GM18861 (cell line): Measurements from ENCODE around the gene KIAA1671.

ENCODE experiments used
- ATAC-seq: cut with Tn5 transposase; IDR thresholded peaks from one replicate; pipeline ENCODE4 v1.9.1; 2021; ENCODE audit not compliant: unreplicated experiment

The KIAA1671 gene

GRCh38 chr22:25109878-25110595 lies 157.5 kb downstream of the KIAA1671 start:
- ATAC-seq = no peak

GRCh38 chr22:25110596-25110845 lies 158.0 kb downstream of the KIAA1671 start:
- ATAC-seq = no peak

DNA sequence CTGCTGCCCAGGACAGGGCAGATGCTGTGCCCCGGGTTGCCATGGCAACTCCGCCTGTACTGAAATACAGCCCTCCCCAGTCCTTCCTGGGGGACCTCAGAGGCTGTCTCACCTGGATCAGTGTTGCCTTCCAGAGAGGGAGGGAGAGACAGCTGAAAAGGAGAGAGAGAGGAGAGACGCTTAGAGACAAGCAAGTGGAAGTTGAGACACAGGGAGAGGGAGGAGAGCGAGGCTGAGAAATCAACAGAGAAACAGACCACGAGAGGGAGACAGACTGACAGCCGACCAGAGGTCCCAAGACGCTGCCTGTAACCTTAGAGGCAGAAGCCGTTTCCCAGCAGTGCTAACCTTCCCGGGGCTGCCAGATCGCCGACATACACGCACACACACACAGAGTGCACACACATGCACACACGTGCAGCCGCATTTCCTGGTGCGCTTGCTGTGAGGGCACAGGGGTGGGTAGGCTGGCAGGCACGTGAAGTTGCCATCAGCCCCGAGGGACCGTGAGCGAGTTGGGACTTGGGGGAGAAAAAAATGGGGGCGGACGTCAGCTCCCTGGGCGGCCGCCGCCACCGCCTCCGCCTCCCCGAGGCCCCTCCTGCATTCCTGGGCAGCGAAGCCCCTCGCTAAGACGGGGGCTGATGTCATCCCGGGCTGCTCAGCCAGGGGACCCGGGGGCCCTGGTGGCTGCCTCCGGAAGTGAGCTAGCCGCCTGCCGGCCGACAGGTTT lies 158.5 kb downstream of the KIAA1671 start:
- ATAC-seq = no peak

DNA sequence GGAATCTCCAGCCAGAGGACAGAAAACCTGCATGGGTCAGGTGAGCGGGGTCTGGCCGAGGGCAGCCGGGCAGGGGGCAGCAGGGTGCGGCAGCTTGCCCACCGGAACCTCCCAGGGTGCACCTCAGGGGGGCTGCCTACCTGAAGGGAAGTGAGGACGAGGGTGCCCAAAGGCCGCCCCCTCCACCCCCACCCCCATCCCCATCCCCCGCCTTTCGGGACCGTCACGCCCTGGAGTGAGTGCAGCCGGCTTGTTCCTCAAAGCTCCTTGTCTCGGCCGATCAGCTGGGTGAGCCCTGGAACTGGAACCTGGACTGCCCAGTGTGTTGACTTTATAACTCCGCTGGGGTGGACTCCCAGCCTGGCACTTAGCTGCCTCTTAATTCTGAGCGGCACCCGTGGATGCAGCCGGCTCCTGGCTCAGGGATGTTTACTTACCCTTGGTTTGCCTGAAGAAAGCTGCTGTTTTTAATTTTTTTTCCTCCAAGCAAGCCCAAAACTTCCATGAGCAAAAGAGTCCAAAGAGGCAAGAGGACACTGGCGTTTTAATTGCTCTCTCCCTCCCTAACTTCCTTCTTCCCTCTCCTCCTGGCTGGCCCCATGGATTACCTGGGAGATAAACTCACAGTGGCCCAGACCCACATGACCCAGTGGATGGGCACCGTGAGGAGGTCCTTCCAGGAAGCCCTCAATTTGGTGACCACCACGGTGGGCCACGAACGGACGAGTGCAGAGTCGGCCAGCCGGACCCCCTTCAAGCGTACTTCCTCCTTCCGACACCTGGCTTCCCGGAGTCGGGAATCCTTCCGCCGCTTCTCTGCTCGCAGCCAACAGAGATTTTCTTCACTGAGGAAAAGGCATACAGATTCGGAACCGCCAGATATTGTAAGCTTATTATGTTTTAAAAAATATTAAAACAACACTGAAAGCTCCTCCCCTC lies 159.3 kb downstream of the KIAA1671 start:
- ATAC-seq = no peak

DNA sequence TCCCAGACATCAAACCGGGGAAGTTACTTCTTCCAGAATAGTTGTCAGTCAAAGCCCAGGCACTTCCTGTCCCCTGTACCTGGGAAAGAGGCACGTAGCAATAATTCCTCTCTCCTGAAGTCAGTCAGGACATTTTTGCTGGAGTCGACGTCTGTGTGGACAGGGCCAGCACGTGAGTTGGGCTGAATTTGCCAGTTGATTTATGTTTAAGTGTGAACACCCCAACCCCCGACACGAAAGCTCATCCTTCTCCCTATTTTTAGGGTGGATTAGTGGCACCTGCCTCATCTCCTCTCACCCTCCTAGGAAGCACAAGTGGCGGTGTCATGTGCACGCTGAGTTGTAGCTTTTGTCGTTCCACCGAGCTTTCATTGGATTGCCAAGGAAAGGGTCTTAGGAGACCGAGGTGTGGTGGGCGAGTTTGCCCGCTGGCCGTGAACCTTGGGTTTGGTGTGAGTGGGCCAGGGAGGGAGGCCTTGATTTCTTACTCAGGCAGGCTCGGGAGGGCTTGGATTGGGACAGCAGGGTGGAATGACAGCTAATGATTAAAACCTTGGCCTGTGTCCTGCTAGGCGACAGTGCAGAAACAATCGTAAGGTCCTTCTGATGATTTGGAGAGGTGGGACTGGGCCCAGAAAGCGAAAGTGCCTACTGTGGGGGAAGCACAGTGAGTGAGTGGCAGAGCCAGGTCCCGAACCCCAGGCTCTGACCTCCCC lies 160.2 kb downstream of the KIAA1671 start:
- ATAC-seq = no peak

DNA sequence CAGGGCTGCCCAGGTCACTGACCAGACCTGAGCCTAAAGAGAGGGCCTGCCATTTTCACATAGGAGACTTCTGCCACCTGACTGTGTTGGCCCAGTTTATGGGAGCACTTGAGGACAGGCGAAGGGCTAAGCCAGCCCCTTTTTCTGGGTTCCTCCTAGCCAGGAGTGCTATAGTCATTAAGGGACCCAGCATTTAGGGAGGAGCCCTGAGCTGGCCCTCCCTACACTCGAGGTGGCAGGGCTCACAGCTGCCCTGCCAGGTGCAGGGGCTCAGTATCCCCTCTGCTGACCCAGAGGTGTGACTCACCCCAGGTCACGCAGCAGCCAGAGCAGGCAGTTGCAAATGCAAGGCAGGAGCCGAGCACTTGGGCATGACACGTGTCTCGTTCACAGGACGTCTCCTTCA lies 160.8 kb downstream of the KIAA1671 start:
- ATAC-seq = no peak

DNA sequence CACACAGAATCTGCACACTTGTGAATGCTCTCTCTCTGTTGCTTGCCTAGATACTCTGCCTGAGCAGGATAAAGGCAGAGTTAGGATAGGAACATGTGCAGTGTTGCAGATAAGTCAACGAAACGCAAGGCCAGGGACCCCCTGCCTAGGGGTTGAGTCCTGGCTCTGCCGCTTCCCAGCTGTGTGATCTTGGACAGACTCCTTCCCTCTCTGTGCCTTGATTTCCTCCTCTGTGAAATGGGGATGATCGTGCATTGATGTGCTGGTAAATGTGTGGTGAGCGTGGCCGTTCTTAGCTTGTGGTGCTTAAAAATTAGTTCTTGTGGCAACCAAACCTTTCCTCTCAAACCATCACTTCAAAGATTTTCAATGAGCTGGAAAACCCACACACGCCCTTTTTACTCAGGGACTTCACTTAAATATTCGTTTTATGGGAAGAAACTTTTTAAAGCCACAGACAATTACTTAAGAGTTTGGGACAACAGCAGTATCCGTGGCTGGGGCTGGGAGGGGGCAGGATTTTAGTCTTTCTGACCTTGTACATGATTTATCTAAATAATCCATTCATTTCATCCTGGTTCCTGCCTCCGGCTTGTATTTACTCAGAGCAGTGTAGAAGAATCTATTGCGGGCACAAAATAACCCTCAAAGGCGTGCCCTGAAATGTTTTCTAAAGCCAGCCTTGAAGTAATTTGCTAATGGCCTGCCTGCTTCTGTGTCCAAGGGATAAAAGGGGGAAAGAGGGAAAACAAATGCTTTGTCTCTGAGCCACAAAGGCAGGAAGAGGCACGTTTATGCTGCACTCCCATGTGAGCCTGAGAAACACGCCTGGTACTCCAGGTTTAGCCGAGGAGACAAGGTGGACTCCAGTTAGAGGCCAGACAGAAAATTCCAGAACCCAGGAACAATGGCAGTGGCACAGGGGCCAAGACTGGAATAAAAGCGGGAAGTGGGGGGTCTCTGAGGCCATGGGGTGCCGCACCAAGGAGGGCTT lies 162.2 kb downstream of the KIAA1671 start:
- no peak for ATAC-seq

DNA sequence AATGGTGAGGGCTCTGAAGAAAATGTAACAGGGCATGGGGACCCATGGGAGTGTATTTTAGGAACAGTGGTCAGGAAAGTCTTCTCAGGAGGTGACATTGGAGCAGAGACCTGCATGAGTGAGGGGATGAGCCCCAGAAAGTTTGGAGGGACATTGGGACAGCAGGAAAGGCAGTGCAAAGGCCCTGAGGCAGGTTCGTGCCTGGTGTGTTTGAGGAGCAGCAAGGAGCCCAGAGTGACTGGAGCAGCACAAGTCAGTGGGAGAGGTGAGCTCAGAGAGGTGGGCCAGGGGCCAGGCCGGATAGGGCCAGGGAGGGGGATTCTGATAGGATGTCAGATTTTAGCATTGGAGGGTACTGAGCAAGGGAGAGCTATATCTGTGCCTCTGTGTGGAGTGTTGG lies 167.1 kb downstream of the KIAA1671 start:
- no peak for ATAC-seq

DNA sequence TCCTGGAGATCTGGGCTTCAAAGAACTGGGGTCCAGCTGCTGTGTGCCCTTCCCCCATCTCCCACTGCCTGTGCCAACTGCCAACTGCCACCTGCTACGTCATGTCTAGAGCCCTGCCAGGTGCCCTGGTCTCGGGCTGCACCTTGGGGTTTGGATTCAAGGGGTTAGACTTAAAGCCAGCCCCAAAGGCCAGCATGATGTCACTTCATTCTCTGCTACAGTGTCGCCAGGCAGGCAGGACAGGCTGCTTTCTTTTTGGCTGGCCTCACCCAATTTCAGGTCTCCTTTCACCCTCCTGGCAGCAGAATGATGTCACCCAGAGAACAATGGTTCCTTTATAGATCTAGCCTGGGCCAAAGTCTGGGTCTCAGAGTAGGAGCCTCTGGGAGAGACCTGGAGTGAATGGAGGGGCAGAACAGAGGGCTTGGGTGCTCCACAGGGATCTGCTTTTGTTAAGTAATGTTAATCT lies 167.6 kb downstream of the KIAA1671 start:
- ATAC-seq = no peak

DNA sequence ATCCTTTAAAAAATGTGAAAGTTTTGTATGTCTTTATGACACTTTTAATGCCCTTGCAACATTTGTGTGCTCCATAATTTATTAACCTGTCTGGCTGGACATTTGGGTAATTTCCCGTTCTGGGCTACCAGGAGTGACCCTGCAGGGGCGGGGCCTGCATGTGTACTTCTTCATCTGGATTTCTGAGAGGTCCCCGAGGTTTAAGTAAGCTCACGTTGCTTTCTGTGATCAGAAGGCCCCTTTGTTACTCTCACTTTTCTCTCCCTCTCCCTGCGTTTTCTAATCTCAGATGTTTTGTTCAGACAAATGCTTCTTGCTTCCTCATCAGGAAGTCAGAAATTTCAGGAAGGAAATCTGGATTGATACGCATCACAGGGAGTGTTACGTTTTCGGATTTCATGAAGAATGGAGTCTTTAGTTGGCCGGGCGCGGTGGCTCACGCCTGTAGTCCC lies 168.3 kb downstream of the KIAA1671 start:
- no peak for ATAC-seq

- ATAC-seq = no peak
Measured at GRCh38 chr22:25122136-25122764, 169.7 kb downstream of the KIAA1671 start.

GRCh38 chr22:25123677-25124076 lies 171.2 kb downstream of the KIAA1671 start:
- no peak for ATAC-seq

DNA sequence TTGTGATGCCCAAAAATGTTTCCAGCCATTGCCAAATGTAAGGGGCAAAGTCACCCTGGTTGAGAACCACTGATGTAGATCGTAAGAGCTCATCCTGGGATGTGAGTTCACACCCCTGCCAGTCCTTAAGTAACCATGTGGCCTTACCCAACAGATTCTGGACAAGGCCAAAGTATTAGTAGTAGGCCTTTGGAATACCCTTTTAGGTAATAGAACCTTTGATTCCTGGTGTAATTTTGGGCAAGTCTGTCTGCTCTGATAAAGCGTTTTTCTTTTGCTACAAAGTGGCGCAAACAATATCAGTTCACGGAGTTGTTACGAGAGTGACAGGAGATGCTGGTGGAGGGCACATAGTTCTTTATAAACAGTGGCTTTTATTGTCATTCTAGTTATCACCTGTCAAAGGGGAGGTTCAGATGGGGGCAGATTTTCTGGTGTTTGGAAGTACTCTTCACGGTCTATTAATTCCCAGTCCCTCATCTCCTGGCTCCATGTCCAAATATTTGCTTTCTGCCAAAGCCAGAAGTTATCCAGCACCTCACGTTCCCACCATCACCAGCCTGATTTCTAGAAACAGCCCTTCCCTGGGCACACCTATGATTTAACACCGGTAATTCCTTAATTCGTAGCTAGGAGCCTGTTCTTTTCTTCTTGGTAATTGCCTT lies 173.3 kb downstream of the KIAA1671 start:
- no peak for ATAC-seq

- no peak for ATAC-seq
Measured at GRCh38 chr22:25126510-25126909, 174.0 kb downstream of the KIAA1671 start.

GRCh38 chr22:25127318-25127717 lies 174.8 kb downstream of the KIAA1671 start:
- ATAC-seq = no peak

DNA sequence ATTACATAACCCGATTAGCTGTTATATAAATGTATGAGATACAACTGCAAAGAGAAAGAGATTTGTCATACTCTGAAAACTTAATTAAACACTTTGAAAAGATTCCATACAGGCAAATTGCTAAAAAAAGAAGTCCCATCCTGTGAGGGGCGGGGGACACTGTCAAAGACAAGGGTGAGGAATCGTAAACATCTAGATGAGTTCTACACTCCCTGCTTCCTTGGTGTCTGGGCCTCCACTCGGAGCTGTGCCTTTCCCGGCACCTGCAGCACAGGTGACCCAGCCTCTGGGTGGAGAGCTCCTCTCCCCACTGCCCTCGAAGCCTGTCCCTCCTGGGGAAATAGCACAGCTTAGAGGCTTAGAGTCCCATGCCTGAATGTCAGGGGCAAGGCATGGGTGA lies 177.9 kb downstream of the KIAA1671 start:
- no peak for ATAC-seq

GRCh38 chr22:25131198-25131887 lies 178.8 kb downstream of the KIAA1671 start:
- no peak for ATAC-seq

DNA sequence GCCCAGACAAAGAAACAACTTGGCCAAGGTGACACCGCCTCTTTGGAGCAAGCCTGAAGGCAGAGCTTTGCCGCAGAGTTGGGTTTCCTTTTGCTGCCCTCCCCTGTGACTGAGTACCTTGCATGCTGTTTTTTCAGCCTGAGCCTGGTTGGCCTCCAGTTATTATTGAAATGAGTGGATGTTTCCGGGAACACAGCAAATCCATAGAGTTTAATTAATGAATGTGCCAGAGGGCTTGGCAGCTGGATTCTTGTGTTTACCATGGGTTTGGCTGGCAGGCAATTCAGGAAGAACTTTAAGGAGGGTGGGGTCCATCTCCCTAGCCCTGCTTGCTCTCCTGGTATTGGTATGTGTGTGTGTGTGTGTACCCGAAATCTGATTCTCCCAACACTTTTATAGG lies 181.5 kb downstream of the KIAA1671 start:
- no peak for ATAC-seq
